ENCODE data around the gene TLR9. TPM values are rescaled to one million over a fixed set of nuclear protein-coding genes. Genes with fewer than 3 reads are reported as not detected.

The TLR9 gene
- total and polyA plus RNA-seq, 3 donors from 2014 or later: 0.08 to 0.25 (median 0.20) TPM

DNA sequence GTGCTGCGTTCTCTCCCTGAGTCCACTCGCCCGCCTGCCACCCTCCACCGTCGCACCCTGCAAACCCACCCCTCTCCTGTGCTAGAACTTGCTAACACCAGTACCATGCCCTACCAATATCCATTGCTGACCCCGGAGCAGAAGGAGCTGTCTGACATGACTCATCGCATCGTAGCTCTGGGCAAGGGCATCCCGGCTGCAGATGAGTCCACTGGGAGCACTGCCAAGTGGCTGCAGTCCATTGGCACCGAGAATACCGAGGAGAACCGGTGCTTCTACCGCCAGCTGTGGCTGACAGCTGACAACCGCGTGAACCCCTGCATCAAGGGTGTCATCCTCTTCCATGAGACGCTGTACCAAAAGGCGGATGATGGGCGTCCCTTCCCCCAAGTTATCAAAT is 32.4 kb downstream of the TLR9 start:
- no peak for TF ChIP-seq POLR2A (IDR thresholded peaks at IDR 0.05)
- TF ChIP-seq, protein P1, sequence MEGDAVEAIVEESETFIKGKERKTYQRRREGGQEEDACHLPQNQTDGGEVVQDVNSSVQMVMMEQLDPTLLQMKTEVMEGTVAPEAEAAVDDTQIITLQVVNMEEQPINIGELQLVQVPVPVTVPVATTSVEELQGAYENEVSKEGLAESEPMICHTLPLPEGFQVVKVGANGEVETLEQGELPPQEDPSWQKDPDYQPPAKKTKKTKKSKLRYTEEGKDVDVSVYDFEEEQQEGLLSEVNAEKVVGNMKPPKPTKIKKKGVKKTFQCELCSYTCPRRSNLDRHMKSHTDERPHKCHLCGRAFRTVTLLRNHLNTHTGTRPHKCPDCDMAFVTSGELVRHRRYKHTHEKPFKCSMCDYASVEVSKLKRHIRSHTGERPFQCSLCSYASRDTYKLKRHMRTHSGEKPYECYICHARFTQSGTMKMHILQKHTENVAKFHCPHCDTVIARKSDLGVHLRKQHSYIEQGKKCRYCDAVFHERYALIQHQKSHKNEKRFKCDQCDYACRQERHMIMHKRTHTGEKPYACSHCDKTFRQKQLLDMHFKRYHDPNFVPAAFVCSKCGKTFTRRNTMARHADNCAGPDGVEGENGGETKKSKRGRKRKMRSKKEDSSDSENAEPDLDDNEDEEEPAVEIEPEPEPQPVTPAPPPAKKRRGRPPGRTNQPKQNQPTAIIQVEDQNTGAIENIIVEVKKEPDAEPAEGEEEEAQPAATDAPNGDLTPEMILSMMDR (IDR thresholded peaks at IDR 0.05): no peak
- H3K27ac ChIP-seq: no peak overlapping the region
- no peaks in the 10 kb centered on the region for H3K27me3 ChIP-seq
- no peaks in the 10 kb centered on the region for H3K36me3 ChIP-seq (ENCODE audit: low read depth, missing control alignments)
- H3K4me1 ChIP-seq: peaks cover 67% of the 10 kb centered on the region
- WGBS, 2 donors: 80 to 96% methylated on average over 14 to 18 of the region's 18 CpGs
- intact Hi-C loops (cut with DNase I; ENCODE audit: low total_unique reads): no loop called here
- no peak overlapping the region for H3K4me3 ChIP-seq
- no peaks in the 10 kb centered on the region for H3K9me3 ChIP-seq
- DNase-seq: no peak

DNA sequence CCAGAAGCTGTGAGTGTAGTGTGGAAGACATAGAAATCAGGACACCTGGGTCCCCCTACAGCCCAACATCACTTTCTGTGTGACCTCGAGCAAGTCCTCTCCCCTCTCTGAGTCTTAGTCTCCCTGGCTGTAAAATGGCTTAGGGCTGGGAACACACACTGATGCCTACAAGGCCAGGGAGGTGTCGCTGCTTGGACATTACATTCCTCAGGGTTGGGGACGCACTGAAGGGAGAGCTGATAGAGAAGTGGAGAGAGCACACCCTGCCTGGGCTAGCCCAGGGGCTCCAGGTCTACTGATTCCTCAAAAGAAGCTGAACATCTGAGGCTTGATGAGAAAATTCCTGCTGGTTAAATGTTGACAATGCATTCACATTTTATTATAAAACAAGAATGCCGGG is 33.8 kb downstream of the TLR9 start:
- no peak overlapping the region for H3K27ac ChIP-seq
- TF ChIP-seq, protein P1 (IDR thresholded peaks at IDR 0.05): no peak
- no peak for TF ChIP-seq POLR2A (IDR thresholded peaks at IDR 0.05)
- intact Hi-C loops (cut with DNase I; ENCODE audit: low total_unique reads): no loop called here
- no peaks in the 10 kb centered on the region for H3K36me3 ChIP-seq (ENCODE audit: low read depth, missing control alignments)
- no peaks in the 10 kb centered on the region for H3K9me3 ChIP-seq
- 53 to 54% methylated on average over 3 to 4 of the region's 4 CpGs for WGBS, 2 donors
- H3K4me3 ChIP-seq: no peak overlapping the region
- no peaks in the 10 kb centered on the region for H3K27me3 ChIP-seq
- DNase-seq: no peak
- H3K4me1 ChIP-seq: peaks cover 56% of the 10 kb centered on the region

DNA sequence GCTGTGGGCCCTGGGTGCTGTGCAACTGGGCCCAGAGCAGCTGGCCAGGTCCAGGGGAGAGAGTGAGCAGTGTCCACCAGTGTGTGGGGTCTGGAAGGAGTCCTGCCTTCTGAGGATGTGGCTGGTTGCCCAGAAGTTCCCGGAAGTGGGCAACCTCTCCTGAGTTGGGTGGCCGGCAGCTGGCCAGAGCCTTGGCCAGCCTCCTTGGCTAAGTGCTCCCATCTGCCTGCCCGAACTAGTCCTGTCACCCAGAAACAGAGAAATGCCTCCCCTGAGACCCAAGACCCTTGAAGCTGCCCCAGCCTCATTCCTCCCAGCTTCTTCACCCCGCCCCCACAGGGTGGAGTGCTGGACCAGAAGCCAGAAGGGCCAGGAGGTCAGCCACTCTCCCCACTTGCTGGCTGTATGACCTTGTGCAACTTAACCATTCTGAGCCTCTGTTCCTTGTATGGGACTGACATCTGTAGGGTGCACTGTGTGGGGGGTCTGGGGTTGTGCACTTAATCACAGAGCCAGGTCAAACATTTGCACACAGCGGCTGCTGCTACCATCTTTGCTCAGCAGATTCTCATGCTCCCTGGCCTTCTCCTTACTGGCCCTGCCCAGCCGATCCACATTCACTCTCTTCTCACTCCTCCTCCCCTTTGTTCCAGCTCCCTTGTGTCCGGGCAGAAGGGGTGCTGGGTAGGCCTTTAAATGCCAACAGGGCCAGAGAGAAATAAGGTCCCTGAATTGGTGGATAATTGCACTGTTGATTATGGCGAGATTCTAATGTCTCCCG is 35.0 kb downstream of the TLR9 start:
- peak; percentile 80 for DNase-seq
- TF ChIP-seq, protein P1 (IDR thresholded peaks at IDR 0.05): no peak
- intact Hi-C loops (cut with DNase I; ENCODE audit: low total_unique reads): no loop called here
- no peaks in the 10 kb centered on the region for H3K36me3 ChIP-seq (ENCODE audit: low read depth, missing control alignments)
- H3K4me1 ChIP-seq: peaks cover 46% of the 10 kb centered on the region
- 42 to 55% methylated on average over 8 to 9 of the region's 9 CpGs for WGBS, 2 donors
- no peaks in the 10 kb centered on the region for H3K27me3 ChIP-seq
- H3K9me3 ChIP-seq: no peaks in the 10 kb centered on the region
- H3K4me3 ChIP-seq: no peak overlapping the region
- H3K27ac ChIP-seq: peak overlapping the region in 1 of 2 donors; percentile 19

DNA sequence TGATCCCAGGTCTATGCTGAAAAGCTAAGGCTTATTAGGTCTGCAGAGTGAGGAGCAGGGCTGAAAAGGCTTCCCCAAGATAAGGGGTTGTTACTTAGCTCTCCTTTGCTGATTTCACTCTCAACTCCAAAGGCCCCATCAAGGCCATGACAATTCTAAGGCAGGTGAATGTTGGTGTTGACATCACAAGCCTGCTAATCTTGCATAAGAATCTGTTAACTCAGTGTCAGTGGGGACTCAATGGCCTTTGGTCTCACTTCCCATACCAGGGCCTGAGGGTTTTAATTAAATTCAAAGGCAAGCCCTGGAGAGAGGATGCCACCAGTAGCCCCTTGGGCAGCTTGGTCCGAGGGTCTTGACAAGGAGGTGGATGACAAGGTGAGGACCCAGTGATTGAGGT is 36.9 kb downstream of the TLR9 start:
- Histone ChIP-seq H3K36me3 (ENCODE audit: low read depth, missing control alignments) (no peaks in the 10 kb centered on the region), H3K27ac (no peak overlapping the region), H3K4me1 (peaks cover 37% of the 10 kb centered on the region), H3K4me3 (no peak overlapping the region), H3K9me3 (no peaks in the 10 kb centered on the region), H3K27me3 (no peaks in the 10 kb centered on the region)
- no peak for DNase-seq
- 92 to 100% methylated on average over 1 of the region's 1 CpG for WGBS, 2 donors
- intact Hi-C loops (cut with DNase I; ENCODE audit: low total_unique reads): no loop called here
- TF ChIP-seq POLR2A (IDR thresholded peaks at IDR 0.05): no peak
- TF ChIP-seq, protein P1 (IDR thresholded peaks at IDR 0.05): no peak

DNA sequence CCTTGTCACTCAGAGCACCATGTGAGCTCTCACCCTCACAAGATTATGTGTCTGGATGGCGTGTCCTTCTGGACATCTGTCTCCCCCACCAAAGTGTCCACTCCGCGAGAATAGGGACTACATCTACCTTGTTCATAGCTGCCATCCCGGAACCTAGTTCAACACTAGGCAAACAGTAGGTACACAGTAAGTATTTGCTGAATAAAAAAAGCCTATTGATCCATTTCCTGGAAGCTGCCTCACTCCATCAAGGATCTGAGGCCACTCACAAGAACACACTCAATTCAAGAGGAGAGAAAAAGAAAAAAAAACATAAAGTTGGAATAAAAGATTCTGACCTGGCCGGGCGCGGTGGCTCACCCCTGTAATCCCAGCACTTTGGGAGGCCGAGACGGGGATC is 38.7 kb downstream of the TLR9 start:
- no peak for DNase-seq
- Histone ChIP-seq H3K4me1 (peaks cover 46% of the 10 kb centered on the region), H3K27me3 (no peaks in the 10 kb centered on the region), H3K4me3 (no peak overlapping the region), H3K36me3 (ENCODE audit: low read depth, missing control alignments) (no peaks in the 10 kb centered on the region), H3K9me3 (no peaks in the 10 kb centered on the region), H3K27ac (no peak overlapping the region)
- TF ChIP-seq, protein P1 (IDR thresholded peaks at IDR 0.05): no peak
- TF ChIP-seq POLR2A (IDR thresholded peaks at IDR 0.05): no peak
- WGBS, 2 donors: 90 to 92% methylated on average over 9 of the region's 9 CpGs
- intact Hi-C loops (cut with DNase I; ENCODE audit: low total_unique reads): no loop called here

Measured in testis (tissue), 3 donors.